Endothelial cell (in vitro differentiated cells): ENCODE results near the gene UFC1. TPM values are rescaled to one million over a fixed set of nuclear protein-coding genes. Genes with fewer than 3 reads are reported as not detected.
A peak's percentile ranks its signal among the peaks of the same experiment; 100 is the strongest.

Experiments used
- DNase-seq: peaks from one replicate; pipeline ENCODE4 v3.0.0; 2021; ENCODE audit warnings: low spot score
- H3K27ac Mint-ChIP-seq: one replicate; pipeline ENCODE4 v1.8.0; 2021; ENCODE audit warnings: mixed read lengths, inconsistent platforms; ENCODE audit not compliant: unreplicated experiment
- H3K27me3 Mint-ChIP-seq: one replicate; pipeline ENCODE4 v1.8.0; 2021; ENCODE audit warnings: mild to moderate bottlenecking, moderate library complexity, mixed read lengths, inconsistent platforms; ENCODE audit not compliant: unreplicated experiment
- H3K36me3 Mint-ChIP-seq: one replicate; pipeline ENCODE4 v1.8.0; 2021; ENCODE audit warnings: mild to moderate bottlenecking, low read depth, mixed read lengths, inconsistent platforms; ENCODE audit not compliant: unreplicated experiment
- H3K4me1 Mint-ChIP-seq: one replicate; pipeline ENCODE4 v1.8.0; 2021; ENCODE audit warnings: mild to moderate bottlenecking, mixed read lengths, inconsistent platforms; ENCODE audit not compliant: unreplicated experiment
- H3K4me3 Mint-ChIP-seq: one replicate; pipeline ENCODE4 v1.8.0; 2021; ENCODE audit warnings: mild to moderate bottlenecking, mixed read lengths, inconsistent platforms; ENCODE audit not compliant: unreplicated experiment
- H3K9me3 Mint-ChIP-seq: one replicate; pipeline ENCODE4 v1.8.0; 2021; ENCODE audit warnings: mixed read lengths, inconsistent platforms; ENCODE audit not compliant: unreplicated experiment
- CTCF ChIP-seq: fragments of 200-600 bp; sonication (generic); IDR thresholded peaks from one replicate; pipeline ENCODE4 v1.5.0; 2021; ENCODE audit warnings: antibody characterized with exemption; ENCODE audit not compliant: unreplicated experiment
- total RNA-seq: library from RNA; stranded (reverse); fragmentation: NEBNext Ultra II Directional; extraction: Animal tissue kit (Norgen Biotek cat#: 25700); gene quantifications from one replicate; pipeline ENCODE4 v1.2.1, GENCODE V29; 2021; ENCODE audit not compliant: unreplicated experiment

UFC1 gene
- total RNA-seq, 1 donor from 2014 or later, result 124 TPM

- H3K27me3 Mint-ChIP-seq, result peaks cover 14% of the 10 kb centered on the region
- no peak overlapping the region for H3K4me3 Mint-ChIP-seq
- H3K9me3 Mint-ChIP-seq, result no peaks in the 10 kb centered on the region
- H3K36me3 Mint-ChIP-seq, result peaks cover 18% of the 10 kb centered on the region
- H3K4me1 Mint-ChIP-seq, result peaks cover 30% of the 10 kb centered on the region
- no peak for DNase-seq
- TF ChIP-seq CTCF, result no peak
- no peak overlapping the region for H3K27ac Mint-ChIP-seq
These were observed 25.9 kb downstream of the UFC1 start for GRCh38 chr1:161179698-161180097.

- DNase-seq, result no peak
These were observed 26.9 kb downstream of the UFC1 start for GRCh38 chr1:161180639-161181038.

GRCh38 chr1:161182214-161182613, 28.4 kb downstream of the UFC1 start:
- no peaks in the 10 kb centered on the region for H3K36me3 Mint-ChIP-seq
- H3K4me3 Mint-ChIP-seq, result no peak overlapping the region
- no peak for TF ChIP-seq CTCF
- peaks cover 36% of the 10 kb centered on the region for H3K4me1 Mint-ChIP-seq
- H3K27me3 Mint-ChIP-seq, result peaks cover 2% of the 10 kb centered on the region
- H3K27ac Mint-ChIP-seq, result no peak overlapping the region
- DNase-seq, result no peak
- H3K9me3 Mint-ChIP-seq, result no peaks in the 10 kb centered on the region

More at GRCh38 chr1:161180639-161181038, 26.9 kb downstream of the UFC1 start:
- Mint-ChIP-seq H3K4me3 (no peak overlapping the region), H3K9me3 (no peaks in the 10 kb centered on the region), H3K36me3 (peaks cover 11% of the 10 kb centered on the region), H3K27ac (no peak overlapping the region), H3K4me1 (peaks cover 35% of the 10 kb centered on the region), H3K27me3 (peaks cover 12% of the 10 kb centered on the region)
- no peak for TF ChIP-seq CTCF

- Mint-ChIP-seq H3K4me1 (peaks cover 45% of the 10 kb centered on the region), H3K27ac (peak overlapping the region; percentile 12), H3K36me3 (no peaks in the 10 kb centered on the region), H3K4me3 (peak overlapping the region; percentile 5), H3K9me3 (no peaks in the 10 kb centered on the region), H3K27me3 (peaks cover 2% of the 10 kb centered on the region)
- no peak for DNase-seq
- TF ChIP-seq CTCF, result no peak
These were observed 31.5 kb downstream of the UFC1 start for GRCh38 chr1:161185282-161185682.

GRCh38 chr1:161185732-161186311, 32.0 kb downstream of the UFC1 start:
- no peaks in the 10 kb centered on the region for H3K9me3 Mint-ChIP-seq
- peaks cover 2% of the 10 kb centered on the region for H3K27me3 Mint-ChIP-seq
- no peak for TF ChIP-seq CTCF
- H3K4me1 Mint-ChIP-seq, result peaks cover 49% of the 10 kb centered on the region
- H3K36me3 Mint-ChIP-seq, result no peaks in the 10 kb centered on the region
- H3K4me3 Mint-ChIP-seq, result peak overlapping the region; percentile 5
- no peak for DNase-seq
- H3K27ac Mint-ChIP-seq, result peak overlapping the region; percentile 14
